PC-3 (cell line): ENCODE data around the gene VDAC2.
"Not testable (repeated sequence)": the region's sequence is repeated elsewhere in the genome, so short reads cannot be mapped to it uniquely, and the experiment has no call there.

Experiments
- EZH2 ChIP-seq: fragments of 300-600 bp; sonication (generic); IDR thresholded peaks from one replicate; pipeline ENCODE4 v1.6.1; 2017; ENCODE audit warnings: antibody characterized with exemption, mild to moderate bottlenecking, low read length; ENCODE audit not compliant: unreplicated experiment
- TF ChIP-seq, protein P1 (sequence below): fragments of 300-600 bp; sonication (generic); conservative IDR thresholded peaks from 2 replicates; pipeline ENCODE4 v1.5.1; 2017; ENCODE audit warnings: antibody characterized with exemption, low read depth, mild to moderate bottlenecking, low read length

DNA sequence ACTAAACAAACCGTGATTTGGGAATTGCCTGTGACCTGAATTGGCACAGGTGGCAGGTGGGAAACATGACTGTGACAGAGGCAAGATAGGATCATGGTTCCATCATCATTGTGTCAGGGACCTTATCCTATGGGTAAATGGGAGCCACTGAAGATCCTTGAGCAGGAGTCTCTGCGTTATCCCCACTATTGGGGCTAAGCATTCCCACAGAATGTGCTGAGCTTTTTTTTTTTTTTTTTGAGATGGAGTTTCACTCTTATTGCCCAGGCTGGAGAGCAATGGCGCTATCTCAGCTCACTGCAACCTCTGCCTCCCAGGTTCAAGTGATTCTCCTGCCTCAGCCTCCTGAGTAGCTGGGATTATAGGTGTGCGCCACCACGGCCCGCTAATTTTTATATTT is 10.6 kb upstream of the VDAC2 start:
- TF ChIP-seq, protein P1, sequence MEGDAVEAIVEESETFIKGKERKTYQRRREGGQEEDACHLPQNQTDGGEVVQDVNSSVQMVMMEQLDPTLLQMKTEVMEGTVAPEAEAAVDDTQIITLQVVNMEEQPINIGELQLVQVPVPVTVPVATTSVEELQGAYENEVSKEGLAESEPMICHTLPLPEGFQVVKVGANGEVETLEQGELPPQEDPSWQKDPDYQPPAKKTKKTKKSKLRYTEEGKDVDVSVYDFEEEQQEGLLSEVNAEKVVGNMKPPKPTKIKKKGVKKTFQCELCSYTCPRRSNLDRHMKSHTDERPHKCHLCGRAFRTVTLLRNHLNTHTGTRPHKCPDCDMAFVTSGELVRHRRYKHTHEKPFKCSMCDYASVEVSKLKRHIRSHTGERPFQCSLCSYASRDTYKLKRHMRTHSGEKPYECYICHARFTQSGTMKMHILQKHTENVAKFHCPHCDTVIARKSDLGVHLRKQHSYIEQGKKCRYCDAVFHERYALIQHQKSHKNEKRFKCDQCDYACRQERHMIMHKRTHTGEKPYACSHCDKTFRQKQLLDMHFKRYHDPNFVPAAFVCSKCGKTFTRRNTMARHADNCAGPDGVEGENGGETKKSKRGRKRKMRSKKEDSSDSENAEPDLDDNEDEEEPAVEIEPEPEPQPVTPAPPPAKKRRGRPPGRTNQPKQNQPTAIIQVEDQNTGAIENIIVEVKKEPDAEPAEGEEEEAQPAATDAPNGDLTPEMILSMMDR = not testable (repeated sequence)
- not testable (repeated sequence) for TF ChIP-seq EZH2
